Breast epithelium (tissue), 3 donors: ENCODE data around the gene VEZT.

Source experiments
- CTCF ChIP-seq, 3 donors: fragments of 450-650 bp; IDR thresholded peaks; one replicate each; pipeline ENCODE4 v1.5.1; 2016 to 2017; ENCODE audit warnings: antibody characterized with exemption in 3 of 3, mild to moderate bottlenecking in 3 of 3, moderate library complexity in 3 of 3
- POLR2A ChIP-seq: fragments of 450-650 bp; IDR thresholded peaks from one replicate; pipeline ENCODE4 v1.6.1; 2016; ENCODE audit warnings: antibody characterized with exemption, mild to moderate bottlenecking, moderate library complexity
- POLR2AphosphoS5 ChIP-seq, 3 donors: sonication (generic); formaldehyde crosslinking; IDR thresholded peaks; one replicate each; pipeline ENCODE4 v1.6.1; 2017; ENCODE audit warnings: antibody characterized with exemption in 3 of 3

- TF ChIP-seq CTCF (IDR thresholded peaks at IDR 0.05) (no peak), POLR2A (no peak), POLR2AphosphoS5 (IDR thresholded peaks at IDR 0.05) (no peak)
Observed at GRCh38 chr12:95335948-95336347, 118.3 kb downstream of the VEZT start.
